Caco-2 (cell line): ENCODE data around the gene KRTAP29-1. TPM values are rescaled to one million over a fixed set of nuclear protein-coding genes. Genes with fewer than 3 reads are reported as not detected.

ENCODE experiments used
- BruUV-seq: library from RNA; stranded (reverse); fragments of 400-500 nt; replicated peaks from 2 replicates; lab custom pipeline; 2021; lab: Mats Ljungman, UMichigan
- CTCF ChIA-PET: fragments of 300-600 bp; sonication (Branson Sonifier 250); formaldehyde crosslinking; loops from one replicate; lab custom pipeline; 2022; ENCODE audit warnings: antibody characterized with exemption; lab: Charles Lee
- POLR2A ChIA-PET: fragments of 300-600 bp; sonication (Branson Sonifier 250); formaldehyde crosslinking; loops from one replicate; lab custom pipeline; 2022; ENCODE audit warnings: antibody characterized with exemption; lab: Charles Lee
- DNase-seq, 2 experiments: peaks; one replicate each; pipeline versions ENCODE4 v3.0.0 to v3.0.0-alpha.2; 2020 to 2022
- H3K27me3 ChIP-seq: replicated peaks from 2 replicates; pipeline ENCODE4 v1.6.0; 2011; ENCODE audit warnings: low read length; ENCODE audit not compliant: control insufficient read depth, insufficient read depth
- H3K36me3 ChIP-seq: 2 replicates; pipeline ENCODE4 v1.5.1; 2011; ENCODE audit warnings: low read length; ENCODE audit not compliant: control insufficient read depth, insufficient read depth
- H3K4me1 ChIP-seq: fragments of 250-450 bp; sonication (Bioruptor Pico); 2 replicates; pipeline ENCODE4 v1.5.1; 2020; ENCODE audit warnings: mild to moderate bottlenecking
- H3K4me3 ChIP-seq: 2 replicates; pipeline ENCODE4 v1.5.1; 2011; ENCODE audit warnings: low read depth, mild to moderate bottlenecking, control low read depth, low read length
- H3K9me3 ChIP-seq: fragments of 250-450 bp; sonication (Bioruptor Pico); 2 replicates; pipeline ENCODE4 v1.5.1; 2020; ENCODE audit warnings: mild to moderate bottlenecking, moderate library complexity
- H3K27ac Mint-ChIP-seq: one replicate; pipeline ENCODE4 v1.8.0; 2022; ENCODE audit warnings: mixed read lengths; ENCODE audit not compliant: unreplicated experiment
- H3K27me3 Mint-ChIP-seq: one replicate; pipeline ENCODE4 v1.8.0; 2022; ENCODE audit warnings: mixed read lengths; ENCODE audit not compliant: insufficient read depth, unreplicated experiment
- H3K36me3 Mint-ChIP-seq: one replicate; pipeline ENCODE4 v1.8.0; 2022; ENCODE audit warnings: mild to moderate bottlenecking, mixed read lengths; ENCODE audit not compliant: insufficient read depth, unreplicated experiment
- H3K4me1 Mint-ChIP-seq: one replicate; pipeline ENCODE4 v1.8.0; 2022; ENCODE audit warnings: low read depth, mixed read lengths; ENCODE audit not compliant: unreplicated experiment
- H3K4me3 Mint-ChIP-seq: one replicate; pipeline ENCODE4 v1.8.0; 2022; ENCODE audit warnings: mild to moderate bottlenecking, moderate library complexity, mixed read lengths; ENCODE audit not compliant: unreplicated experiment
- H3K9me3 Mint-ChIP-seq: one replicate; pipeline ENCODE4 v1.8.0; 2022; ENCODE audit warnings: mixed read lengths; ENCODE audit not compliant: unreplicated experiment
- CTCF ChIP-seq, 2 experiments: fragments of 200-600 bp in 1 of 2; IDR thresholded peaks; 1 replicate in 1 of 2; 2 replicates in 1 of 2; pipeline versions ENCODE4 v1.5.1 to v1.8.0; 2011 to 2022; ENCODE audit warnings: antibody characterized with exemption in 1 of 2, control low read depth in 1 of 2, inconsistent platforms in 1 of 2, low read depth in 1 of 2, low read length in 1 of 2, mild to moderate bottlenecking in 1 of 2, moderate library complexity in 1 of 2; ENCODE audit not compliant: insufficient read depth in 1 of 2, severe bottlenecking in 1 of 2, unreplicated experiment in 1 of 2
- intact Hi-C: fragments of 100-400 bp; cut with micrococcal nuclease; formaldehyde crosslinking; loops from one replicate; pipeline ENCODE4 v1.10.0; 2022; ENCODE audit not compliant: unreplicated experiment
- total RNA-seq: library from RNA; stranded (reverse); gene quantifications from 2 replicates; pipeline ENCODE4 v1.2.3, GENCODE V29; 2022

Gene KRTAP29-1
- total RNA-seq, 1 experiment from 2014 or later: not detected

GRCh38 chr17:41343029-41343428, 40.4 kb upstream of the KRTAP29-1 start:
- Mint-ChIP-seq H3K9me3 (peaks cover 10% of the 10 kb centered on the region), H3K4me3 (no peak overlapping the region), H3K4me1 (no peaks in the 10 kb centered on the region), H3K27ac (no peak overlapping the region), H3K36me3 (no peaks in the 10 kb centered on the region), H3K27me3 (no peaks in the 10 kb centered on the region)
- Histone ChIP-seq H3K9me3 (no peaks in the 10 kb centered on the region), H3K36me3 (no peaks in the 10 kb centered on the region), H3K27me3 (no peaks in the 10 kb centered on the region), H3K4me1 (no peaks in the 10 kb centered on the region), H3K4me3 (no peak overlapping the region)
- BruUV-seq: no TSS peak
- ChIA-PET POLR2A (no interaction called here), CTCF (no interaction called here)
- no peak for DNase-seq
- no peak for TF ChIP-seq CTCF (IDR thresholded peaks at IDR 0.05; ENCODE audit: insufficient read depth in 1 of 2, low read depth in 1 of 2, low read length in 1 of 2, severe bottlenecking in 1 of 2, unreplicated experiment in 1 of 2)
- intact Hi-C loops: no loop called here

- no peak for TF ChIP-seq CTCF (IDR thresholded peaks at IDR 0.05; ENCODE audit: insufficient read depth in 1 of 2, low read depth in 1 of 2, low read length in 1 of 2, severe bottlenecking in 1 of 2, unreplicated experiment in 1 of 2)
- Histone ChIP-seq H3K4me3 (no peak overlapping the region), H3K27me3 (no peaks in the 10 kb centered on the region), H3K4me1 (no peaks in the 10 kb centered on the region), H3K36me3 (no peaks in the 10 kb centered on the region), H3K9me3 (no peaks in the 10 kb centered on the region)
- CTCF ChIA-PET: no interaction called here
- POLR2A ChIA-PET: no interaction called here
- no peak for DNase-seq
- H3K4me3 Mint-ChIP-seq: no peak overlapping the region
- no peaks in the 10 kb centered on the region for H3K4me1 Mint-ChIP-seq
- H3K27me3 Mint-ChIP-seq: no peaks in the 10 kb centered on the region
- H3K9me3 Mint-ChIP-seq: peaks cover 10% of the 10 kb centered on the region
- no peaks in the 10 kb centered on the region for H3K36me3 Mint-ChIP-seq
- no TSS peak for BruUV-seq
- intact Hi-C loops: no loop called here
- H3K27ac Mint-ChIP-seq: no peak overlapping the region
Observed at GRCh38 chr17:41340934-41341861, 38.5 kb upstream of the KRTAP29-1 start.

GRCh38 chr17:41340494-41340893, 37.8 kb upstream of the KRTAP29-1 start:
- Histone ChIP-seq H3K36me3 (no peaks in the 10 kb centered on the region), H3K4me1 (no peaks in the 10 kb centered on the region), H3K27me3 (no peaks in the 10 kb centered on the region), H3K4me3 (no peak overlapping the region), H3K9me3 (no peaks in the 10 kb centered on the region)
- ChIA-PET CTCF (no interaction called here), POLR2A (no interaction called here)
- no peak overlapping the region for H3K4me3 Mint-ChIP-seq
- H3K9me3 Mint-ChIP-seq: peaks cover 10% of the 10 kb centered on the region
- intact Hi-C loops: no loop called here
- TF ChIP-seq CTCF (IDR thresholded peaks at IDR 0.05; ENCODE audit: insufficient read depth in 1 of 2, low read depth in 1 of 2, low read length in 1 of 2, severe bottlenecking in 1 of 2, unreplicated experiment in 1 of 2): no peak
- no peaks in the 10 kb centered on the region for H3K36me3 Mint-ChIP-seq
- no TSS peak for BruUV-seq
- H3K4me1 Mint-ChIP-seq: no peaks in the 10 kb centered on the region
- no peak overlapping the region for H3K27ac Mint-ChIP-seq
- no peaks in the 10 kb centered on the region for H3K27me3 Mint-ChIP-seq
- DNase-seq: no peak
